ENCODE results near the gene MGA.

The MGA gene

GRCh38 chr15:41819455-41820050 lies 159.3 kb downstream of the MGA start:
- no peak overlapping the region for H3K4me3 ChIP-seq (ENCODE audit: low read depth, low read length)
- no peak for TF ChIP-seq CTCF (IDR thresholded peaks at IDR 0.05; ENCODE audit: borderline replicate concordance, insufficient read depth, low read depth, low read length)

GRCh38 chr15:41820791-41821423 lies 160.7 kb downstream of the MGA start:
- no peak overlapping the region for H3K4me3 ChIP-seq (ENCODE audit: low read depth, low read length)
- TF ChIP-seq CTCF (IDR thresholded peaks at IDR 0.05; ENCODE audit: borderline replicate concordance, insufficient read depth, low read depth, low read length): no peak

GRCh38 chr15:41821831-41822230 lies 161.6 kb downstream of the MGA start:
- TF ChIP-seq CTCF (IDR thresholded peaks at IDR 0.05; ENCODE audit: borderline replicate concordance, insufficient read depth, low read depth, low read length): no peak
- H3K4me3 ChIP-seq (ENCODE audit: low read depth, low read length): no peak overlapping the region

- TF ChIP-seq CTCF (IDR thresholded peaks at IDR 0.05; ENCODE audit: borderline replicate concordance, insufficient read depth, low read depth, low read length): no peak
- H3K4me3 ChIP-seq (ENCODE audit: low read depth, low read length): no peak overlapping the region
Measured at GRCh38 chr15:41822471-41822870, 162.3 kb downstream of the MGA start.

Measured in GM12875 (cell line).